Osteoblast (primary cell): Measurements from ENCODE around the gene TIMM17A. TPM values are rescaled to one million over a fixed set of nuclear protein-coding genes. Genes with fewer than 3 reads are reported as not detected.

Source experiments
- DNase-seq: peaks from one replicate; pipeline ENCODE4 v3.0.0; 2011; ENCODE audit warnings: low spot score, mixed read lengths; ENCODE audit not compliant: insufficient read length; ENCODE audit errors: missing footprints
- H2AFZ ChIP-seq: 2 replicates; pipeline ENCODE4 v1.6.0; 2011; ENCODE audit warnings: mild to moderate bottlenecking, low read length
- H3K27ac ChIP-seq: 2 replicates; pipeline ENCODE4 v1.5.1; 2011; ENCODE audit warnings: mild to moderate bottlenecking, low read depth, low read length, moderate library complexity
- H3K27me3 ChIP-seq: 2 replicates; pipeline ENCODE4 v1.6.0; 2012; ENCODE audit warnings: mild to moderate bottlenecking, control low read depth, inconsistent platforms, low read length, moderate library complexity; ENCODE audit not compliant: insufficient read depth
- H3K36me3 ChIP-seq: 2 replicates; pipeline ENCODE4 v1.5.1; 2011; ENCODE audit warnings: mild to moderate bottlenecking, low read length, control low read depth, moderate library complexity; ENCODE audit not compliant: insufficient read depth
- H3K4me1 ChIP-seq: 2 replicates; pipeline ENCODE4 v1.5.1; 2011; ENCODE audit warnings: mild to moderate bottlenecking, low read length, control low read depth, moderate library complexity; ENCODE audit not compliant: insufficient read depth
- H3K4me2 ChIP-seq: 2 replicates; pipeline ENCODE4 v1.6.0; 2011; ENCODE audit warnings: mild to moderate bottlenecking, low read length; ENCODE audit not compliant: insufficient read depth
- H3K4me3 ChIP-seq: fragments of 200-600 bp; sonication (generic); 3 replicates; pipeline ENCODE4 v1.5.1; 2012; ENCODE audit warnings: mild to moderate bottlenecking, low read length, inconsistent platforms; ENCODE audit not compliant: insufficient read depth
- H3K79me2 ChIP-seq: 2 replicates; pipeline ENCODE4 v1.6.0; 2012; ENCODE audit warnings: mild to moderate bottlenecking, low read length, control low read depth, inconsistent platforms; ENCODE audit not compliant: insufficient read depth
- H3K9me3 ChIP-seq: 2 replicates; pipeline ENCODE4 v1.5.1; 2011; ENCODE audit warnings: low read depth, low read length, control low read depth
- H4K20me1 ChIP-seq: 2 replicates; pipeline ENCODE4 v1.6.0; 2012; ENCODE audit warnings: mild to moderate bottlenecking, low read length, control low read depth; ENCODE audit not compliant: insufficient read depth
- CTCF ChIP-seq: IDR thresholded peaks from 2 replicates; pipeline ENCODE4 v1.5.1; 2011; ENCODE audit warnings: mild to moderate bottlenecking, low read depth, low read length, moderate library complexity; ENCODE audit errors: extremely low read depth
- total RNA-seq: library from RNA; depleted of rRNA; stranded (reverse); fragments of >200 nt; gene quantifications from 2 replicates; pipeline ENCODE4 v1.2.3, GENCODE V29; 2012

Gene TIMM17A
- total RNA-seq, 1 donor, result 38.7 TPM

GRCh38 chr1:201928266-201928665 lies 27.0 kb upstream of the TIMM17A start:
- no peaks in the 10 kb centered on the region for H3K79me2 ChIP-seq
- no peak overlapping the region for H3K4me2 ChIP-seq
- H3K36me3 ChIP-seq, result peaks cover 13% of the 10 kb centered on the region
- DNase-seq, result no peak
- H3K27me3 ChIP-seq, result no peaks in the 10 kb centered on the region
- no peak for TF ChIP-seq CTCF
- no peak overlapping the region for H2AFZ ChIP-seq
- H4K20me1 ChIP-seq, result peaks cover 13% of the 10 kb centered on the region
- H3K9me3 ChIP-seq, result no peaks in the 10 kb centered on the region
- no peaks in the 10 kb centered on the region for H3K4me1 ChIP-seq
- H3K27ac ChIP-seq, result no peak overlapping the region
- H3K4me3 ChIP-seq, result no peak overlapping the region

- peaks cover 13% of the 10 kb centered on the region for H3K36me3 ChIP-seq
- H3K4me1 ChIP-seq, result peaks cover 9% of the 10 kb centered on the region
- no peak for DNase-seq
- H2AFZ ChIP-seq, result no peak overlapping the region
- H3K79me2 ChIP-seq, result peaks cover 4% of the 10 kb centered on the region
- H3K27me3 ChIP-seq, result no peaks in the 10 kb centered on the region
- H3K9me3 ChIP-seq, result no peaks in the 10 kb centered on the region
- H3K4me3 ChIP-seq, result no peak overlapping the region
- no peak overlapping the region for H3K27ac ChIP-seq
- no peak overlapping the region for H3K4me2 ChIP-seq
- H4K20me1 ChIP-seq, result peaks cover 17% of the 10 kb centered on the region
- no peak for TF ChIP-seq CTCF
Measured at GRCh38 chr1:201930137-201930536, 25.2 kb upstream of the TIMM17A start.

GRCh38 chr1:201930803-201931202 lies 24.5 kb upstream of the TIMM17A start:
- Histone ChIP-seq H3K4me3 (no peak overlapping the region), H3K27me3 (no peaks in the 10 kb centered on the region), H2AFZ (no peak overlapping the region), H4K20me1 (peaks cover 17% of the 10 kb centered on the region), H3K79me2 (peaks cover 4% of the 10 kb centered on the region), H3K4me2 (no peak overlapping the region), H3K27ac (no peak overlapping the region), H3K4me1 (peaks cover 9% of the 10 kb centered on the region), H3K9me3 (no peaks in the 10 kb centered on the region), H3K36me3 (peaks cover 13% of the 10 kb centered on the region)
- TF ChIP-seq CTCF, result no peak
- DNase-seq, result no peak

GRCh38 chr1:201933840-201934430 lies 21.4 kb upstream of the TIMM17A start:
- no peaks in the 10 kb centered on the region for H3K9me3 ChIP-seq
- H3K79me2 ChIP-seq, result peaks cover 7% of the 10 kb centered on the region
- no peak overlapping the region for H3K4me3 ChIP-seq
- H3K36me3 ChIP-seq, result peaks cover 13% of the 10 kb centered on the region
- H3K4me2 ChIP-seq, result no peak overlapping the region
- H3K4me1 ChIP-seq, result peaks cover 22% of the 10 kb centered on the region
- H3K27ac ChIP-seq, result no peak overlapping the region
- no peak for TF ChIP-seq CTCF
- no peaks in the 10 kb centered on the region for H3K27me3 ChIP-seq
- peaks cover 16% of the 10 kb centered on the region for H4K20me1 ChIP-seq
- no peak for DNase-seq
- no peak overlapping the region for H2AFZ ChIP-seq
